GM21825 (cell line): ENCODE results near the gene SOX12.
"Not testable (repeated sequence)": the region's sequence is repeated elsewhere in the genome, so short reads cannot be mapped to it uniquely, and the experiment has no call there.

Experiments used
- ATAC-seq: cut with Tn5 transposase; IDR thresholded peaks from one replicate; pipeline ENCODE4 v1.9.1; 2021; ENCODE audit warnings: mild to moderate bottlenecking, moderate library complexity; ENCODE audit not compliant: unreplicated experiment

SOX12 gene

DNA sequence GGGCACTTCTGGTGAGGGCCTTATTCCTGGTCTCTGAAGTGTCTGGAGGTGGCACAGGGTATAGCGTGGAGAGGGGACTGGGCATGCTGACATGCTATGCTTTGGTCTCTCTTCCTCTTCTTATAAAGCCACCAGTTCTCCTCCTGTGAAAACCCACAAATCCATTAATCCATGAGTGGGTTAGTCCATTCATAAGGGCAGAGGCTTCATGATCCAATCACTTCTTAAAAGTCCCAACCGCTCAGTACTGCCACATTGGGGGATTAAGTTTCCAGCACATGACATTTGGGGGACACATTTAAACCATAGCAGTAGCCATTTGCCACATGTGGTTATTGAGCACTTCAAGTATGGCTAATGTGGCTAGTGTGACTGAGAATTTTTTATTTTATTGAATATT, 51.4 kb downstream of the SOX12 start:
- ATAC-seq: no peak

GRCh38 chr20:377578-377977, 52.2 kb downstream of the SOX12 start:
- ATAC-seq: not testable (repeated sequence)

DNA sequence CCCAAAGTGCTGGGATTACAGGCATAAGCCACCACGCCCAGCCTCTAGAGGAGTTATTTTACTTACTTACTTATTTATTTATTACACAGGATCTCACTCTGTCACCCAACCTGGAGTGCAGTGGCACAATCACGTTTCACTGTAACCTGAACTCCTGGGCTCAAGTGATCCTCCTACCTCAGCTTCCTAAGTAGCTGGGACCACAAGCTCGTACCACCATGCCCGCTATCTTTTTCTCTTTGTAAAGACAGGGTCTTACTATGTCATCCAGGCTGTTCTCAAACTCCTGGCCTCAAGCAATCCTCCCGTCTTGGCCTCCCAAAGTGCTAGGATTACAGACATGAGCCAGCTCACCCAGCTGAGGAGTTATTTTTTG, 53.6 kb downstream of the SOX12 start:
- no peak for ATAC-seq
